HG03095 (cell line): ENCODE measurements around the gene PLAAT3.
"Not testable (repeated sequence)": the region's sequence is repeated elsewhere in the genome, so short reads cannot be mapped to it uniquely, and the experiment has no call there.

Source experiments
- ATAC-seq: cut with Tn5 transposase; IDR thresholded peaks from one replicate; pipeline ENCODE4 v1.9.1; 2021; ENCODE audit warnings: moderate library complexity; ENCODE audit not compliant: unreplicated experiment

Gene PLAAT3

GRCh38 chr11:63547061-63547460, 67.2 kb downstream of the PLAAT3 start:
- ATAC-seq, result no peak

DNA sequence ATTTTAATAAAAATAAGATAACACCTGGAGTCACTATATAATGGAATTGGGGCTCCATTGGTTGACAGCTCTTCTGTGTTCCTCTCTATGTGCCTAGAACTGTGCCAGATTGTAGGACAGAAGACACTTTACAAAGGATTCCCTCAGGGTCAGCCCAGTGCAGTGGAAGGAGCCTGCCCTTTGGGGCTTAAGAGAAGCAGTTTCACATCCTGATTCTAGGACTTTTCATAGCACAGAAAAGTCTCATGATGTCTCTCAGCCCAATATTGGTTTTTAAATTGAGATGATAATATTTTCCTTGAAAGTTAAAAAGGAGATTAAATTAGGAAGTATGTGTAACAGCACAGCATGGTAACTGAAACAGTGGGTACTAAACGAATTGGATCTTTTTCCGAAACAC, 70.5 kb downstream of the PLAAT3 start:
- no peak for ATAC-seq

GRCh38 chr11:63542506-63542905, 71.7 kb downstream of the PLAAT3 start:
- not testable (repeated sequence) for ATAC-seq

- ATAC-seq, result no peak
These were observed 76.7 kb downstream of the PLAAT3 start for GRCh38 chr11:63537293-63538101.

GRCh38 chr11:63536669-63537292, 77.5 kb downstream of the PLAAT3 start, which contains the start of gene PLAAT4:
Gene PLAAT4 (plus strand): TSS chr11:63536808. CDS start chr11:63536869, 61 bp downstream.
- ATAC-seq, result no peak

GRCh38 chr11:63535734-63536133, 78.5 kb downstream of the PLAAT3 start:
- ATAC-seq, result no peak

DNA sequence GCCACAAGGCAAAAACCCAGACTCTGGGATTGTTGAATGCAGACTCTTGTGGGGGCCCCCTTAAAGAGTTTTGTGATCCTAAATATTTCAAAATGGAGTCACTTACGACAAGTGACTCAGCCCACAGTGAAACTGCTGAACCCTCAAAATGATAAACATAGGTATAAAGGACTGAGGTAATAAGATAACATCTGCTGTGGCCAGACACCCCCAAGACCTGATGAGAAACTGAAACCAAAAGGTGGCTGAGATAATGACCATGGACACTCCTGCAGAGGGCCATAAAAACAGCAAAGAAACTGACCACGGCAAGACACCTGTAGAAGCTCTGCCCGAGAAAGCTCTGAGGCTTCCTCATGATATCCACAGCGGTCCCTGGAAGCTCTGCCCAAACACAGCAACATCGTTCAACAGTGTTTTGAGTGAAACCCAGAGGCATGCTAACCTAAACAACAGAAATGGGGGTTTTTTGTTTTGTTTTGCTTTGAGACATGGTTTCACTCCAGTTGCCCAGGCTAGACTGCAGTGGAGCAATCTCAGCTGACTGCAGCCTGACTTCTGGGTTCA, 79.3 kb downstream of the PLAAT3 start:
- ATAC-seq, result peak; percentile 42

DNA sequence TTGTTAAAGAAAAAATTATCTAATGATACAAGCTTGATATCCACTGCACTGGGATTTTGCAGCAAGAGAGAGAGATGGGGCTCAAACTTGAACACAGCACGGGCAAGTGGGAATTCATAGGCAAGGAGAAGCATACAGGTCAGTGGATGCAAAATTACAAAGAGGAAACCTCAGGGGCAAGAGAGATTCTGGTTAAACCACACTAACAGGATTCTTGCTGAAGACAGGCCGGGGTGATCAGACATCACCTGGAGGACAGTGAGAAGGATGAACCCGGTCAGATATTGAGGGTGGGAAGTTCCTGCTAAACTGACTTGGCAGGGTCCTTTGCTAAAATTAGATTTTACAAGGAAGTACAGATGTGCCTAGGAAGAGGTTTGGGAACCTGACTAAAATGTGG, 80.2 kb downstream of the PLAAT3 start:
- no peak for ATAC-seq

- ATAC-seq, result no peak
These were observed 81.3 kb downstream of the PLAAT3 start for GRCh38 chr11:63532799-63533475.

DNA sequence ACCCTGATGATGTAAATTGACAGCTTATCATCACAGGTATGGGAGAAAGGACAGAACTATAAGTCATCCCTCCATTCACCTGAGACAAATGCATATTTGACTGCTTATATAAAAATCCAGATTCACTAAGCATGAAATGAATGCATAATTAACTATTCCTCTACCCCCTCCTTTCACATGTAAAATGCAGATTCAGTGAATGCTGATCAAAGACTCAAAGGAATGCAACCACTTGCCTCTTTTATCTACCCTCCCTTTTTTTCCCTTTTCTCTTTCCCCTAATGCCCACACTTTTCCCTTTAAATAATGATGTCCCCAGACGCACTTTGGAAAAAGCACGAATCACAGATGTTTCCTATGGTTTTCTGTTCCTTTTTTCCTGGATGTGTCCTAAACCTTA, 82.1 kb downstream of the PLAAT3 start:
- ATAC-seq, result no peak

DNA sequence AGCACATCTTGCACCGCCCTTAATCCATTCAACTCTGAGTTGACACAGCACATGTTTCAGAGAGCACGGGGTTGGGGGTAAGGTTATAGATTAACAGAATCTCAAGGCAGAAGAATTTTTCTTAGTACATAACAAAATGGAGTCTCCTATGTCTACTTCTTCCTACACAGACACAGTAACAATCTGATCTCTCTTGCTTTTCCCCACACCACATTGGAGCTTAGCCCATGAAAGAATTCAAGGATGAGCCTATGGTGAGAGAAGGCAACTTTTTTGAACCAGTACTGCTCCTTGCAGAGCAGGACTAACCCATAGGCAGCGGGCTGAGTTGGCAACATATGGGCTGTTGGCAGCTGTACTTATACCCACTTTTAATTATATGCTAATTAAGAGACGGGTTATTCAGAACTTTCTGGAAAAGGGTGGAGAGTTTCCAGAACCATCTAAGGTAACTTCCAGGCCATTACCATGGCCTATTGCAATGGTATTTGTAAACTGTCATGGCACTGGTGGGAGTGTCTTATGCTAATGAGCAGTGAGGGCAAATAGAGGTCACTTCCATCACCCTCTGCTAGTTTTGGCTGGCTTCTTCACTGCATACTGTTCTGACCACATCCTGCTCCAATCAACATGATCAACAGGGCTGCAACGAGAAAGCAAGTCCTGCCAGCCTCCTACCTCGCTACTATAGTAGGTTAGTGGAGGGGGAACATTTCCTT, 83.0 kb downstream of the PLAAT3 start:
- not testable (repeated sequence) for ATAC-seq

- no peak for ATAC-seq
These were observed 84.2 kb downstream of the PLAAT3 start for GRCh38 chr11:63530021-63530420.

- ATAC-seq, result not testable (repeated sequence)
These were observed 84.9 kb downstream of the PLAAT3 start for GRCh38 chr11:63529373-63529772.

- ATAC-seq, result not testable (repeated sequence)
These were observed 85.4 kb downstream of the PLAAT3 start for GRCh38 chr11:63528729-63529278.

- not testable (repeated sequence) for ATAC-seq
These were observed 86.1 kb downstream of the PLAAT3 start for GRCh38 chr11:63528156-63528555.

- ATAC-seq, result no peak
These were observed 86.6 kb downstream of the PLAAT3 start for GRCh38 chr11:63527667-63528066.
